Activated naive CD4-positive, alpha-beta T cell treated with anti-CD3 and anti-CD28 coated beads, Interleukin-2, amount 50 U/mL, for 16 hours (primary cell): ENCODE measurements around the gene DGCR2.
A peak's percentile ranks its signal among the peaks of the same experiment; 100 is the strongest.
"Not testable (repeated sequence)": the region's sequence is repeated elsewhere in the genome, so short reads cannot be mapped to it uniquely, and the experiment has no call there.

Experiments
- DNase-seq: peaks from one replicate; pipeline ENCODE4 v3.0.0-alpha.2; 2020

Gene DGCR2

GRCh38 chr22:19057999-19058491 lies 64.2 kb downstream of the DGCR2 start:
- DNase-seq: no peak

DNA sequence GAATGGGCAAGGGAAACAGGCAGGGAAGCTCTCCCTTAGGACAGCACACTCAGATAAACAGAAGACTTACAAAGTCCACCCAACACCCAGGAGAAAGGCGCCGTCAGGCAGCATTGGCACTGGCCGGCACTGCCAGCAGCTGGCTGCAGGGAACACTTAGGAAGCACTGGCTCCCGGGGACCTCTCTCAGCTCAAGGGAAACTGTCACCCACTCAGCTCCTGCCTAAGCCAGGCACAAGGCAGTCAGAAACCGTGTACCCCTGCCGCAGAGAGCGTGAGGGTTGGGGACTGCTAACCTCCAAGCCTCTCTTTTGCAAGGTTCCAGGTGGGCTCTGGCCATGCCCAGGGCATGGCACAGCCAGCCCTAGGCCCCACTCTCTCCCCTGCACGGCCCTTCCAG lies 64.7 kb downstream of the DGCR2 start:
- DNase-seq: no peak

DNA sequence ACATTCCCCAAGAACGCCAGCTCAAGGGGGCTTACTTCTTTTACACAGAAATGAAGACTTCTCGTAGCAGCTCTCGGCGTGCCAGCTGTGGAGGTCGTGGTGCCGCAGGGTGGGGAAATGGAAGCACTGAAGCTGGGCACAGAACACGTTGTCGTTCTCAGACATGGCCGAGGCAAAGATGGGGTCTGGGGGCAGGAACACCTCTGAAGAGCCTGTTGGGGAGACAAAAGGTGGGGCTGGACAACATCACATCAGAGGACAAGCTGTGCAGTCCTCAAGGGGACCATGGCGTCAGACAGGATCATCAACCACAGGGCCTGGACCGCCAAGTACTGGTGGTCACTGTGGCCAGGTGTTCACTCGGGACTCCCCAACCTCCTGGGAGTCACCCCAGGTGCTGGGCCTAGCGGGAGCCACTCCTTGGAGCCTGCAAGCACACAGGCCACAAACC lies 65.2 kb downstream of the DGCR2 start:
- no peak for DNase-seq

GRCh38 chr22:19055801-19056200 lies 66.4 kb downstream of the DGCR2 start:
- DNase-seq: no peak

DNA sequence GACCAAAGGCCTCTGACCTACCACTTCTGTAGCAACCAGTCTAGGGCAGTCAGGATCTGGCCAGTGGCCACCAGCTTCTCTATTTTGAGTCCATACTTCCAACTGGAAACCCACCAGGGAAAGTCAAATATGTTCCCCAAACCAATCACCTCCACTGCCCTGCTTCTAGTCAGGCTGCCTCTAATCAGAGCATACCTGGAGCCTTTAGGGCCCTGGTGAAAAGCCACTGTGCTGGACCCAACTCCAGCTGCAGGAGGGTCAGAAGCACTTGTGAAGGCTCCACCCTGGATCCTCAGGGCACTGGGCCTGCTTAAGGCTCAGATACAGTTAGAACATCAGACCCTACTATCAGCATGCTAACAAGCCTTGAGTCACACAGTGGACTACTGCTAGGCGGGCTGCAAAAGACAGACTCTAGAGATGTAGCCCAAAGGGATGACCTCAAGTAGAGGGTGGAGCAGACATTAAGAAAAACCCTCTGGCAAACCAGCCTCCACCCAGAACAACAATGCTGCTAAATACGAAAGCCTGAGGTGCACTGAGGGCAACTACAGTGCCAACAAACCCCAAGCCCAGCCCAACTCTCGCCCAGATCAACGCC lies 69.2 kb downstream of the DGCR2 start:
- DNase-seq: no peak

DNA sequence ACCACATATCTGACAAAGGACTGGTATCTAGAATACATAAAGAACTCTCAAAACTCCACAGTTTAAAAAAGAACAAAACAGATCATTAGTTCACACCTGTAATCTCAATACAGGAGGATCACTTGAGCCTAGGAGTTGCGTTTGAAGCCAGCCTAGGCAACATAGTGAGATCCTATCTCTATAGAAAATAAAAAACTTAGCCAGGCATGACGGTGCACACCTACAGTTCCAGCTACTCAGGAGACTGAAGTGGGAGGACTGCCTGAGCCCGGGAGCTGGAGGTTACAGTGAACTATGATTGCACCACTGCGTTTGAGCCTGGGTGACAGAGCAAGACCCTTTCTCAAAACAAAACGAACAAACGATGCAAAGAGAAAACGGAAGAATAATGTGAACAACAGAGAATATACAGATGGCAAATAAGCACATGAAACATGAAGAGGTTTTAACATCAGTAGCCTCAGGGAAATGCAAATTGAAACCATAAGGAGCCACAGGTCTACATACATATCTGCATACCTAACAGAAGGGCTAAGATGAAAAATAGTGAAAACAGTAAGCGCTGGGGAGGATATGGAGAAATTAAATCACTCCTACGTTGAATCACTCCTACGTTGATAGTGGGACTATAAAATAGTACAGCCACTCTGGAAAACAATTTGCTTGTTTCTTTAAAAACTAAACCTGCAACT lies 70.7 kb downstream of the DGCR2 start:
- DNase-seq: no peak

DNA sequence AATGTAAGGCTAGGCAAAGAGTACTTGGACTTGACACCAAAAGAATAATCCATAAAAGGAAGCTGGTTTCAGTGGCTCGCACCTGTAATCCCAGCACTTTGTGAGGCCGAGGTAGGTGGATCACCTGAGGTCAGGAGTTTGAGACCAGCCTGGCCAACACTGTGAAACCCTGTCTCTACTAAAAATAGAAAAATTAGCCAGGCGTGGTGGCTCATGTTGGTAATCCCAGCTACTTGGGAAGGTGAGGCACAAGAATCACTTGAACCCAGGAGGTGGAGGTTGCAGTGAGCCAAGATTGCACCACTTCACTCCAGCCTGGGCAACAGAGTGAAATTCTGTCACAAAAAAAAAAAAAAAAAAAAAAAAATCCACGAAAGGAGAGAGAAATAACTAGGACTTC lies 71.4 kb downstream of the DGCR2 start:
- DNase-seq: not testable (repeated sequence)

DNA sequence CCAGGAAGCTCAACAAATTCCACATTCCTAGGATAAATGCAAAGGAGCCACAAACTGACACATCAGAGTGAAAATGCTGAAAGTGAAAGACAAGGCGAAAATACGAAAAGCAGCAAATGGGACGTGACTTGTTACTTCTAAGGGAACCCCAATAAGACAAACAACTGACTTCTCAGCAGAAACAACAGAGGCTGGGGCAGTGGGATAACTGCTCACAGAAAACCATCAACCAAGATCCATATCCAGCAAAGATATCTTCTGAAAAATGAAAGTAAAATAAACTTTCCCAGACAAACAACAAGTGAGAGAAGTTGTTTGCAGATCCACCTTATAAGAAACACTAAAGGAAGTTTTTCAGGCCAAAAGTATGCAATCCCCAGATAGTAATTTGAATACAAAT lies 72.1 kb downstream of the DGCR2 start:
- DNase-seq: no peak

GRCh38 chr22:19048531-19048930 lies 73.7 kb downstream of the DGCR2 start:
- DNase-seq: peak; percentile 1

- DNase-seq: no peak
Measured at GRCh38 chr22:19047993-19048392, 74.2 kb downstream of the DGCR2 start.

DNA sequence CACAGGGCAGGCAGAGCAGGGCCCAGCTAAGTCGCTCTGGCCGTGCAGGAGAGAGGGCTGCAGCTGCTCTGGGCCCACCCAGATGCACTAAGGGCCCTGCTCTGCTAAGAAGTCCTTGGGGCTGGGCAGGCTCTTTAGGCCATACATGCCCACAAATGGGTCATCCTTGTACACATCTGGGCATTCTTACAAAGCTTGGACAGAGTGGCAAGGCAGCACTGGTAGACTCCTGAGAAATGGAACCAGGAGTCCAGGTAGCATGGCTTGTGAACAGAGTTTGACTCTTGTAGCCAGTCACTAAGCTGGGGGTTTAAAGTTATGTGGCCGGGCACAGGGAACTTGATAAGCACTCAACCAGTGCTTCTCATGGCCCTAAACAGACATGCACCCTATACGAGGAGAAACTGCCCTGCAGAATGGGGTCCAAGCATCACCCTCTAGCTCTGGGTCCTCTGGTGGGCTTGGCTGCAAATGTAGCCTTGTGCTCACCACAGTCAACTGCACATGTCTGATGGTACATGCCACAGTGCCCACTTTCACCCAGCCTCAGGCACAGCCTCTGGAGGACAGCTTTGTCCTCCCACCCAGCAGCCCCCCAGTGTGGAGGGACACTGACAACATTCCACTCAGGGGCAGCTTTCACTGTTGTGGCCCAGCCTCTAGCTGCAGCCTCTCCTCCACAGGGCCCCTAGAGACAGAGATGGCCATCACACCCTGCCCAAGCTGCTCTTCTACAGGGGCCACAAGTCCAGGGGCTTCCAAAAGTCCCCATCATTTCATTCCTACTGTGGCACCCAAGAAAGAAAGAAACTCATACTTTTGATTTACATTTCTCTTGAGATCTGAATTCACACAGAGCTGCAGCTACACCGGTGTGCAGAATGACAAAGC lies 75.2 kb downstream of the DGCR2 start:
- DNase-seq: no peak

- DNase-seq: no peak
Measured at GRCh38 chr22:19046287-19046686, 75.9 kb downstream of the DGCR2 start.

DNA sequence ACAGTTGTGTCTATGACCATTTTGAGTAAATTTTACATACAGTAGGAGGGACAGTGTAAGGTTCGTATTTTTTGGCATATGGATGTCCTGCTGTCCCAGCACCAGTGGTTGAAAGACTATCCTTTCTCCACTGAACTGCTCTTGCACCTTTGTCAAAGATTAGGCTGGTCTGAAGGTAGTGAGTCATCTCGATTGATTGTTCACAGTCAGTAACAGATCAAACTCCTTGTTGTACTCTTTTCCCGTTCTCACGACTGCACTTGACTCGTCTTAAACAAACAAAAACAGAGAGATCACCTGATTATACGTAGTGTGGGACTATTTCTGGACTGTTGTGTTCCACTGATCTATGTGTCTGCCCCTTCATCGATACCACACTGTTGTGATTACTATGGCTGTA lies 77.1 kb downstream of the DGCR2 start:
- DNase-seq: no peak

GRCh38 chr22:19044381-19044780 lies 77.8 kb downstream of the DGCR2 start:
- DNase-seq: no peak

DNA sequence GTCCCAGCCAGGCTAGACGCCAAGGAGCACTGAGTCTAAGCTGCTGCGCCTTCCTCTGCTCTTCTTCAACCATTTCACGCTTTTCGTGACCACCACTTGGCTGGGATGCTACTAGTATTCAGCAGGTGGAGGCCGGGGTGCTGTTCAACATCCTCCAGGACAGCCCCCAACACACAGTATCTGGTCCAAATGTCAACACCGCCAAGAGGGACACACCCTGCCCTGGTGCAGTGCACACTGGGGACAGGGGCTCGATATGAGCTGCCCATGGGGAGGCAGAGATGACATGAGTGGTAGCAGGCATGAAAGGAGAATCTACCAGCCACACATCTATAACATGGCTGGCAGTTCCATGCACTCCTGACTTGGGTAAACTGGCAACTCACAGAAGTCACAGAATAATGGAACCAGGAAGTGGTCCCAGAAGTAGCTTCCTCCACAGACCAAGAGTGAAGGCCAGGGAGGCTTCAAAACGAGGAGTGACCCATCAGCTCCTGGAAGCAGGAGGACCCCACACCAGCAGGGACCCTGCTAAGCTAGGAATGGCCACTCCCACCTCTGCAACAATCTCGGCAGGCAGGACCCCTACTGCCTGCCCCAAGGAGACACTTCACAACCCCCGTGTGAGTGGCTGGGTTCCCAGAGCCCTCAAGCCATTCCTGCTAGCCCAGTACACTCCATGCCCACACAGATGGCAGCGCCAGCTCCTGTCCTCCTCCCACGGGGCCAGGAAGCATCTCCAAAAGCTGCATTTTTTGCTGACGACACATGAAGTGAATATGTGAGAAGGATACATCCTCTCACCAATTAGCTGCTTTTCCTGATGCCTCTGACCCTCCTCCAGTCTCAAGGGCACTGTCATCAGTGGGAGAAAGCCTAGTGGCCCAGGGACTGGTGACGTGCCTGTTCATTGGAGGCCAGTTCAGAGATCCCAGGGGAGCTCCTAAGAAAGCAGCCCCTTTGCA lies 78.8 kb downstream of the DGCR2 start:
- no peak for DNase-seq

DNA sequence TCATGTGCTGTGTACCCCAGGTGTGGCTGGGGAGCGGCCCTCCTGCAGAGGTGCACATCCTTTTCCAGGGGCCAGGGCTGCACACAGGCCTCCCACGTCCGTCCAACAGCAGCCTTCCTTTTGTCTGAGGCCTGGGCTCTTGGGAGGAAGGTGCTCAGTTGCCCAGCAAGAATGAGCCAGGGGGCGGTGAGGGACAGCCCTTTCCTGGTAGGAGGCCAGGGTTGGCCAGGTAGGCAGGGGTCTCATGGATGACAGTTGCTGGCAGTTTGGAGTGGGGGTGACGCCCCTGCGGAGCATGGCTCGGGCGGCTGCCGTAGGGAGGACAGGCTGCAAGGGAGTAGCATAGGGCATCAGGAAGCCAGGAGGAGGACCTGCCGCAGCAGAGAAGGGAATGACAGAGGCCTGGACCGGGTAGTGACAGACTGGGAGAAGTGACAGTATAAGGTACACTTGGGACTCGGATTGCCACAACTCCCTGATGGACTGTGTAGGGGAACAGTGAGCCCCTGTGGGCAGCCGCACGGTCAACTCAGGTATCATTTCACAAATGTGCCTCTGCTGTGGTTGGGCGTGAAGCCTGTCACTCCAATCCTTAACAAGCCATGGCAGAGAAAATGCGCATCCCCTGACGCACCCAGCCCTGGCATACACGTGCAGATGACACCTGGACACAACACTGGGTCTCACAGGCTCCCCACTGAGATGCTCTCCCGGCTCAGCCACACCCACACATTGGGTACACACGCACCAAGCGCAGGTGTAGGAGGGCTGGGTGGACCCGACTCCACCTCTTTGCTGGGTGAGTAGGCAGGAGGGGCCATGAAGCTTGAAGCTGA lies 79.7 kb downstream of the DGCR2 start:
- DNase-seq: no peak

GRCh38 chr22:19041704-19042074 lies 80.5 kb downstream of the DGCR2 start:
- DNase-seq: peak; percentile 6

- peak; percentile 4 for DNase-seq
Measured at GRCh38 chr22:19040888-19041703, 81.1 kb downstream of the DGCR2 start.

DNA sequence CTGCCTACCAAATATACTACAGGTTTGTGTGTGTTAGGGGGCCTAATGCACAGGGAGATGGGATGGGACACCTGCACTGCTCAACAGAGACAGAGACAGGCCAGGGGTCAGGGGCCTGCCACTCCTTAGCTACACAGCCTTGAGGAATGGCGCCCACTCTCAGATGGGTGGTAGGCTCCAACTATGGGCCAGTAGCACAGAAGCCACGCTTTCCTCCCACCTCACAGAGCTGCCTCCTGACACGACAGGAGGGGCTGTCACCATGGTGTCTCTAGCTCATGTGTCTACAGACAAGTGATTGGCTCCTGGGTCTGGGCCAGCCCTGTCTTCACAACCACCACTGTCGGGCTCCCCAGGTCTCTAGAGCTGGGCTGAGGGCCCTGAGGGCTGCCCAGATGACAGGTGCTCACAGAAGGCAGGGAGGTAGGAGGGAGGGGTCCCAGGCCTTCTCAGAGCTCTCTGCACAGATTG lies 81.8 kb downstream of the DGCR2 start:
- no peak for DNase-seq

GRCh38 chr22:19039796-19040280 lies 82.4 kb downstream of the DGCR2 start:
- DNase-seq: no peak
